Placental epithelial cell (primary cell): ENCODE results near the gene JAM3. TPM values are rescaled to one million over a fixed set of nuclear protein-coding genes. Genes with fewer than 3 reads are reported as not detected.

ENCODE experiments used
- total RNA-seq: library from RNA; depleted of rRNA; stranded (reverse); fragments of >200 nt; gene quantifications from 2 replicates; pipeline ENCODE4 v1.2.3, GENCODE V29; 2012

The JAM3 gene
- 0.39 and 0.43 TPM in 2 replicates for total RNA-seq

GRCh38 chr11:134068829-134069425, at the start of gene JAM3:
Gene JAM3, plus strand, starts transcription at chr11:134069072. Its CDS starts 12 bp downstream, at chr11:134069084.

Other genes with a start within 250 kb of the JAM3 start
- not detected in 2 replicates for gene SPATA19, start 223.6 kb upstream of the JAM3 start, total RNA-seq
- not detected in 2 replicates for gene IGSF9B, start 112.1 kb upstream of the JAM3 start, total RNA-seq
- 10.6 and 11.4 TPM in 2 replicates for gene NCAPD3, start 154.9 kb downstream of the JAM3 start, total RNA-seq
- 42.0 and 57.0 TPM in 2 replicates for gene VPS26B, start 155.6 kb downstream of the JAM3 start, total RNA-seq
- 34.2 and 53.7 TPM in 2 replicates for gene THYN1, start 184.3 kb downstream of the JAM3 start, total RNA-seq
- gene ACAD8, start 184.5 kb downstream of the JAM3 start, total RNA-seq: 13.8 and 17.3 TPM in 2 replicates
- gene GLB1L3, start 207.3 kb downstream of the JAM3 start, total RNA-seq: not detected in 2 replicates